NOMO-1 (cell line): Measurements from ENCODE around the gene ZBTB34.

Experiments
- DNase-seq, 2 experiments: peaks; one replicate each; lab custom pipeline; 2025; ENCODE audit not compliant: unreplicated experiment in 2 of 2; lab: John Stamatoyannopoulos, UW

Gene ZBTB34

DNA sequence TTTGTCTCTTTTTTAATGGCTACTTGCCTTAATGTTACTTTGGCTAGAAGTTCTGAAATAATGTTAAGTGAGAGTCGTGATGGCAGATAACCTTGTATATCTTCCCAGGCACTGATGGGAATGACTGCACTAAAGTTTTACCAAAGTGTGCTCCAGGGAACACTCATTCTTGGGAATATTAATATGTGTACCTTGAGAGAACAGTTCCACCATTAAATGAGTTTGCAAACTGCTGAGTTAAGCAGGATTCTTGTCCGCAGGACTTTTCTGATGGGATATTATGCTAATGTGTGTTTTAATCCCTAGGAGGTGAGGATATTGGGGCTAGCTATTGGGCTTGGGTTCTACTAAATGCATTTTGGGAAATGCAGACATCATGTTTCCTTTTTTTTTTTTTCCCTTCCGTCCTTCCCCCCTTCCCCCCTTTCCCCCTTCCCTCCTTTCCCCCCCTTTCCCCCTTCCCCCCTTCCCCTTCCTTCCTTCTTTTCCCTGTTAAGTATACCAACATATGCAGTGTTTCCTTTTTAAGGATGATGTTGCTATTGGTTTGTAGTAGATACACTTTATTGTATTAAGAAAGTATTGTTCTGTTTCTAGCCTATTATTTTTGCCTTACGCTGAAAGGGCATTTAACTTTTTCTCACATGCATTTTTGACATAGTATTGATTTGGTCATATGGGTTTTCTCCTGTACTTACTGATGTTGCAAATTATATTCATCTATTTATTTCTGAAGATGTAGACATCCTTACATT is 15.5 kb downstream of the ZBTB34 start:
- no peak for DNase-seq

GRCh38 chr9:126876531-126876930 is 16.1 kb downstream of the ZBTB34 start:
- DNase-seq: no peak

DNA sequence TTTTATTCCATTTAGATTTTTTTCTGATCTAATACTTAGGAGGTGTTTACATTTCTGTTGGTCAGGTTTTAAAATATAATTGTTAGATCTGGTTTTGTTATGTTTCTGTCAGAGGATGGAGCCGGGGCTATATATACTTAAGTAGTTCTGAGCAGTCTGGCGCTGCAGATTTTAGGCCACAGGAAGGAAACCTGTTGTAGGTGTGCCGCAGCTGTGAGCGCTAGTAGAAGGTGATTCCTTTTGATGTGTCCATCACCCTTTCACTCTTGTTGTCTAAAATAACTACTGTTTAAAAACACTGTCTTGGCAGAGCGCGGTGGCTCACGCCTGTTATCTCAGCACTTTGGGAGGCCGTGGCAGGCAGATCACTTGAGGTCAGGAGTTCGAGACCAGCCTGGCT is 17.0 kb downstream of the ZBTB34 start:
- no peak for DNase-seq

- no peak for DNase-seq
These were observed 18.8 kb downstream of the ZBTB34 start for GRCh38 chr9:126879288-126879687.

GRCh38 chr9:126880226-126880946 is 19.9 kb downstream of the ZBTB34 start:
- DNase-seq: no peak

GRCh38 chr9:126880947-126881332 is 20.5 kb downstream of the ZBTB34 start:
- DNase-seq: no peak

GRCh38 chr9:126882746-126883145 is 22.3 kb downstream of the ZBTB34 start:
- no peak for DNase-seq

GRCh38 chr9:126883636-126884035 is 23.2 kb downstream of the ZBTB34 start:
- DNase-seq: no peak

DNA sequence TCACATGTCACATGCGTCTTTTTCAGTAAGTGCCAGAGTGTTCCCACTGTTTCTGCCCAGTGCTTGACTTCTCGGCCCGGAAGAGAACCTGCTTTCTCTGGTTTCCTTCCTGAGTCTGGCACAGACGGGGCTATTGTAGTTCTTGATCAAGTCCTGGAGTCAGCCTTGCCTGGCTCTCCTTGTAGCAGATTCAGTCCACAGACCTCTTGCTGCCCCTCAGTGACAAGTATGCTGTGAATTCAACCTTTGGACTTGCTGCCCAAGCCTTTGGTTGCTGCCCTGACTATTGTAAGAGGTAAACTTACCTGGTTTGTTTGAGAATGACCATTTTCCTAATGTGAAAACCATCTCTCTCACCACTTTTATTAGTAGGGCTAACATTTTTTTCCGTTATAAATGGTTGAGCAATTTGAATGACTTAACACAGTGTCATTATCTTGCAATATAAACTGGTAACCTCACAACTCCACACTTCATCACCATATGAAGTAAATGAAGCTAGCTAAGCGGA is 24.7 kb downstream of the ZBTB34 start:
- DNase-seq: peak in 1 of 2 experiments; percentile 11

GRCh38 chr9:126886034-126886822 is 25.8 kb downstream of the ZBTB34 start:
- DNase-seq: no peak

DNA sequence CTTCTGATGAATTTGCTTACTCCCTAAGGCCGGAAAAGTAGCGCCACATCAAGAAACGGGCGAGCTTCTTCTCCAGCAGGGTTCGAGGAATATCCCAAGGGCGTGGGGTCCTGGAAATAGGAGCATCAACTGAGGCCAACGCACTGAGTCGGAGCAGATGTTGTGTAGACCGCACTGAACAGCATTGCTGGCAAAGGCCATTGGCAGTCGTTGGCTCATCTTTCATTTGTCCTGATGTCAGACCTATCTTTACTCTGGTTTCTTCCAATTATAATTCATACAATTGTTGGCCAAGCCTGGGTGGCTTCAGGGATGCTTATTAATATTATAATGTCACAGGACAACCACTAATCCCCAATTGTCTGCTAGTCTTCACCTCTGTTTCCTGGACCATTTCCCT is 26.5 kb downstream of the ZBTB34 start:
- no peak for DNase-seq

DNA sequence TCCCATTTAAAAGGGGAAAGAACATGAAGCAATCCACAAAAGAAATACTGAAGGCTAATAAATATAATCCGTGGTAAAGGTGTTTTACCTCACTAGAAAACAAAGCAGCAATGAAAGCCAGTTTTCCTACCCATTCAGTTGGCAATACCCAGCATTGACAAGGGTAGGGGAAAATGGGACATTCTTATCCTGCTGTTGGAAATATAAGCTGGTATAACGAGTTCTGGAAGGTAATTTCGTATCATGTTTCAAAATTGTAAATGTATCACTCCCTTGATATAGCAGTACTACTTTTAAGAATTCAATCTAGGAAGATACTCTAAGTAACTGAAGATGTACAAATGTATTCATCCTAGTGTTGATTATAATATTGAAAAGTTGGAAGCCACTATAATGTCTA is 31.2 kb downstream of the ZBTB34 start:
- DNase-seq: no peak

DNA sequence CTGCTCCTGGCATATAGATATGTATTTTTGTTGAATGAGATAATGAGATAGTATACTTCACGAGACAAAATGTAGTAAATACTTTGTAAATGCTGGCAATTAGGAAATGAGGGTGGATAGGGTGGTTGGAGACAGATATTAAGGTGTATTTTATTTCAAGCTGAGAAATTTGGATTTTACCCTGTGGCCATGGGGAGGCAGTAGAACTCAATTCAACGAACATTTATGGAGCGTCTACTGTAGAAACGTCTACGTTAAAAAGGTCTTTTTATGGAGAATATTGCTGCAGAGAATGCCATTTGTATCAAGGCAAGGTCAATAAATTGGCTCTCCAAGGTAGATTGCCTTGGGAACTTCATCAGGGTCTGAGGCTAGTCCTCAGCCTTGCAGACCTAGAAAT is 32.6 kb downstream of the ZBTB34 start:
- DNase-seq: peak in 1 of 2 experiments; percentile 9

DNA sequence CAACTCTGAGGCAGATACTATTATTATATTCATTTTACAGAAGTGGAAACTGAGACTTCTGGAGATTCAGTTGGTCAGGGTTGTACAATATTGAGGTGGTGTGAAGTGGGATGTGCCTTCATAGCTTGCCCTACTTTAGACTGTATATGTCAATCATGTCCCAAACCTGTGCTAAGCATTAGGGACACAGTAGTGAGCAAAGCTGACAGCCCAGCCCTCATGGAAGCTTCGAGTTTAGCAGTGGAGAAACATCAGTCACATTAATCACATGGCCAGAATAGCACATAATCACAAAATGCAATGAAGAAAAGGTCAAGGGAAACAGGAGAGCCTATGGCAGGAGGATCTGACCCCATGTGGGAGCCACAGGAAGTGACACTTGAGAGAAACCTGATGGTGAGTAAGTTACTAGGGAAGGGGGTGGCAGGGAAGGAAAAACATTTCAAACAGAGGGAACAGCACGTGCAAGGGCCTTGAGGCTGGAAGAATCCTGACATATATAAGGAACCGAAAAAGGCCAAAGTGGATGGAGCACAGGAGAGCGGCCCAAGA is 33.7 kb downstream of the ZBTB34 start:
- no peak for DNase-seq

GRCh38 chr9:126902210-126902609 is 41.8 kb downstream of the ZBTB34 start:
- DNase-seq: no peak

GRCh38 chr9:126904586-126904985 is 44.1 kb downstream of the ZBTB34 start:
- DNase-seq: no peak

DNA sequence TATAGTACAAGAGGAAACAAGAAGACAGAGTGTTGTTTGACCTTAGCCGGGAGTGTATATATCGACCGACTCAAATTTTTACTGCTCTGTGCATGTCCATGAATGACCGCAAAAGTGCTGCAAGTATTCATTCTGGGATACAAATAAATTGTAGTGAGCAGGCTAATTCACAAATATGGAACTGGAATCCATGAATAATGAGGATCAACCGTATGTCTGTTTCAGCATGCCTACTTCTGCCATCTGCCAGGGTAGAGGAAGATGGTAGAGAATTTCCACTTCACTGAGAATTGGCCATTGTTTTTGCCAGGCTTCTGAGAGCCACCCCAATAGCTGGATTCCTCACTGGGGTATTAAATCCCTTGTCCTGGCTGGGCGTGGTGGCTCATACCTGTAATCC is 45.7 kb downstream of the ZBTB34 start:
- DNase-seq: no peak

DNA sequence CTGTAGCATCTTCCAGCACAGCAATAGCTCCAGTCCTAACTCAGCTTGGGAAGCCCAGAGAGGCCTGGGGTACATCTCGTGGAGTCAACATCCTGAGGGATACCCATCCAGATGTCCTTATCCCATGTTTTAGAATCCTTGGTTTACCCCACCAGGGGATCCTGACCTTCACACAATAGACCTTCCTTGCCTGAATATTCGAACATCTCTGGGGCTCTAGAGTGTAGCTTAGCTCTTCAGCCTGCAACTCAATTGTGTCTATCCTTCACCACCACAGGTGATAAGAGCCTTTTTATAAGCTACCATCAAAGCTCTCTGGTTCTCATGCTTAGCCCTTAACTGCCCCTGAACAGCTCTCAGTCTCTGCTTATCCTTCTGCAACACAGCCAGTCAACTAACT is 46.6 kb downstream of the ZBTB34 start:
- no peak for DNase-seq

- peak; percentile 94 to 96 for DNase-seq
These were observed 54.2 kb downstream of the ZBTB34 start, which contains the start of gene RALGPS1 for GRCh38 chr9:126914458-126915280. TSS of gene RALGPS1 (plus strand) at chr9:126914782. CDS start at chr9:126962290, 47,508 bp downstream.

DNA sequence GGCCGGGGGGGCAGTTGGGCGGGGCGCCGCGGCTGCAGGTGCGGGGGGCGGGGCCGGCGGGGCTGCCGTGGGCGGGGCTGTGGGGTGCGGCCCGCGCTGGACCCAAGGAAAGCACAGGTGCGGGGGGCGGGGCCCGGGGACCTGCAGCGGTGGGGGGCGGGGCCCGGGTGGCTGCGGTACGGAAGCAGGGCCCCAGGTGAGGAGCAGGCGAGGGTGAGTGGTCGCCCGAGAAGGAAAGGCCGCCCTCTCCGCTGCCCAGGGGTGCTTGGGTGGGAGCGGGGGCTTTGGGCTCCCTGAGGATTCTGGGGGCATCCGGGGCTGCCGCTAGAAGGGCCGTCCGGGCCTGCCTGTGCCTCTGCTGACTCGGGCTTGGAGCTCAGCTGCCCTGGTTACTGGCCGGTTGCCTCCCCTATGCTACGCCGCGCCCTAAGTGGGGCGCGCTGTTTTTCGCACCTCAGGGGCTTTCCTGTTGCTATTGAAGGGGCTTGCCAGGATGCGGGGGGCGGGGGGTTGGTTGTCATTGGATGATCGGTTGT is 54.9 kb downstream of the ZBTB34 start:
- DNase-seq: no peak
